Effector memory CD4-positive, alpha-beta T cell (primary cell): ENCODE measurements around the gene ATRN.

Experiments used
- DNase-seq, 3 donors: peaks; one replicate each; pipeline ENCODE4 v3.0.0-alpha.2; 2020
- H3K27ac ChIP-seq: 2 replicates; pipeline ENCODE4 v1.7.0; 2013; ENCODE audit warnings: mild to moderate bottlenecking, low read length, moderate library complexity; ENCODE audit not compliant: insufficient read depth, poor library complexity, severe bottlenecking
- H3K27me3 ChIP-seq: replicated peaks from 2 replicates; pipeline ENCODE4 v1.7.0; 2013; ENCODE audit warnings: mild to moderate bottlenecking, low read length; ENCODE audit not compliant: insufficient read depth, control insufficient read depth, poor library complexity, severe bottlenecking
- H3K36me3 ChIP-seq: 2 replicates; pipeline ENCODE4 v1.7.0; 2013; ENCODE audit warnings: mild to moderate bottlenecking, low read length, moderate library complexity; ENCODE audit not compliant: control insufficient read depth, insufficient read depth
- H3K4me1 ChIP-seq: 2 replicates; pipeline ENCODE4 v1.7.0; 2013; ENCODE audit warnings: low read length, mild to moderate bottlenecking; ENCODE audit not compliant: control insufficient read depth, insufficient read depth, poor library complexity, severe bottlenecking
- H3K4me3 ChIP-seq: 2 replicates; pipeline ENCODE4 v1.7.0; 2013; ENCODE audit warnings: low read length, low read depth, mild to moderate bottlenecking; ENCODE audit not compliant: insufficient read depth, poor library complexity, severe bottlenecking
- H3K9me3 ChIP-seq: 2 replicates; pipeline ENCODE4 v1.7.0; 2013; ENCODE audit warnings: mild to moderate bottlenecking, low read length, moderate library complexity; ENCODE audit not compliant: control insufficient read depth

ATRN gene

GRCh38 chr20:3559637-3560036 lies 88.8 kb downstream of the ATRN start:
- no peak overlapping the region for H3K27ac ChIP-seq

GRCh38 chr20:3560162-3560561 lies 89.3 kb downstream of the ATRN start:
- DNase-seq, result no peak
- Histone ChIP-seq H3K36me3 (peaks cover 4% of the 10 kb centered on the region), H3K27me3 (no peaks in the 10 kb centered on the region), H3K27ac (no peak overlapping the region), H3K4me3 (no peak overlapping the region), H3K4me1 (no peaks in the 10 kb centered on the region), H3K9me3 (no peaks in the 10 kb centered on the region)

More at GRCh38 chr20:3559637-3560036, 88.8 kb downstream of the ATRN start:
- Histone ChIP-seq H3K4me3 (no peak overlapping the region), H3K36me3 (peaks cover 4% of the 10 kb centered on the region), H3K9me3 (no peaks in the 10 kb centered on the region), H3K4me1 (no peaks in the 10 kb centered on the region), H3K27me3 (no peaks in the 10 kb centered on the region)
- no peak for DNase-seq

- no peak overlapping the region for H3K4me3 ChIP-seq
- H3K4me1 ChIP-seq, result no peaks in the 10 kb centered on the region
- H3K36me3 ChIP-seq, result peaks cover 3% of the 10 kb centered on the region
- H3K27ac ChIP-seq, result no peak overlapping the region
- H3K9me3 ChIP-seq, result no peaks in the 10 kb centered on the region
- DNase-seq, result no peak
- no peaks in the 10 kb centered on the region for H3K27me3 ChIP-seq
These were observed 89.8 kb downstream of the ATRN start for GRCh38 chr20:3560578-3560977.

GRCh38 chr20:3563133-3563532 lies 92.3 kb downstream of the ATRN start:
- Histone ChIP-seq H3K27me3 (no peaks in the 10 kb centered on the region), H3K36me3 (no peaks in the 10 kb centered on the region)
- DNase-seq, result no peak

GRCh38 chr20:3563548-3564177 lies 92.8 kb downstream of the ATRN start:
- DNase-seq, result no peak

More at GRCh38 chr20:3563133-3563532, 92.3 kb downstream of the ATRN start:
- Histone ChIP-seq H3K4me1 (no peaks in the 10 kb centered on the region), H3K9me3 (no peaks in the 10 kb centered on the region), H3K27ac (no peak overlapping the region), H3K4me3 (no peak overlapping the region)

GRCh38 chr20:3565851-3566250 lies 95.0 kb downstream of the ATRN start:
- Histone ChIP-seq H3K36me3 (no peaks in the 10 kb centered on the region), H3K27me3 (no peaks in the 10 kb centered on the region)

More at GRCh38 chr20:3563548-3564177, 92.8 kb downstream of the ATRN start:
- no peak overlapping the region for H3K27ac ChIP-seq
- H3K4me3 ChIP-seq, result no peak overlapping the region
- H3K27me3 ChIP-seq, result no peaks in the 10 kb centered on the region
- no peaks in the 10 kb centered on the region for H3K9me3 ChIP-seq
- no peaks in the 10 kb centered on the region for H3K4me1 ChIP-seq
- no peaks in the 10 kb centered on the region for H3K36me3 ChIP-seq

GRCh38 chr20:3572151-3572550 lies 101.3 kb downstream of the ATRN start:
- Histone ChIP-seq H3K9me3 (no peaks in the 10 kb centered on the region), H3K36me3 (peaks cover 27% of the 10 kb centered on the region), H3K27me3 (no peaks in the 10 kb centered on the region), H3K4me3 (no peak overlapping the region), H3K27ac (no peak overlapping the region), H3K4me1 (no peaks in the 10 kb centered on the region)
- no peak for DNase-seq

More at GRCh38 chr20:3565851-3566250, 95.0 kb downstream of the ATRN start:
- no peaks in the 10 kb centered on the region for H3K4me1 ChIP-seq
- H3K4me3 ChIP-seq, result no peak overlapping the region
- H3K9me3 ChIP-seq, result no peaks in the 10 kb centered on the region
- H3K27ac ChIP-seq, result no peak overlapping the region
- no peak for DNase-seq

GRCh38 chr20:3576363-3576762 lies 105.5 kb downstream of the ATRN start:
- Histone ChIP-seq H3K27ac (no peak overlapping the region), H3K9me3 (no peaks in the 10 kb centered on the region), H3K27me3 (no peaks in the 10 kb centered on the region), H3K36me3 (peaks cover 35% of the 10 kb centered on the region), H3K4me1 (no peaks in the 10 kb centered on the region), H3K4me3 (no peak overlapping the region)
- DNase-seq, result no peak

GRCh38 chr20:3577366-3577765 lies 106.5 kb downstream of the ATRN start:
- Histone ChIP-seq H3K4me1 (no peaks in the 10 kb centered on the region), H3K27me3 (no peaks in the 10 kb centered on the region), H3K9me3 (no peaks in the 10 kb centered on the region), H3K27ac (no peak overlapping the region), H3K4me3 (no peak overlapping the region), H3K36me3 (peaks cover 38% of the 10 kb centered on the region)
- no peak for DNase-seq

- H3K27me3 ChIP-seq, result no peaks in the 10 kb centered on the region
- no peak overlapping the region for H3K4me3 ChIP-seq
- no peak for DNase-seq
- peaks cover 48% of the 10 kb centered on the region for H3K36me3 ChIP-seq
- no peak overlapping the region for H3K27ac ChIP-seq
- no peaks in the 10 kb centered on the region for H3K9me3 ChIP-seq
- no peaks in the 10 kb centered on the region for H3K4me1 ChIP-seq
These were observed 109.6 kb downstream of the ATRN start for GRCh38 chr20:3580412-3580811.
